ENCODE results near the gene SLC7A8. TPM values are rescaled to one million over a fixed set of nuclear protein-coding genes. Genes with fewer than 3 reads are reported as not detected.

Gene SLC7A8
- total RNA-seq, 4 donors from 2014 or later: 15.9 to 152 (median 49.3) TPM

- TF ChIP-seq CTCF (IDR thresholded peaks at IDR 0.05) (no peak), POLR2A (IDR thresholded peaks at IDR 0.05) (no peak)
- intact Hi-C loops (cut with DNase I; ENCODE audit: low total_unique reads): no loop called here
Observed at GRCh38 chr14:23089498-23090253, 93.8 kb downstream of the SLC7A8 start.

GRCh38 chr14:23086565-23086964 lies 96.9 kb downstream of the SLC7A8 start:
- Histone ChIP-seq H3K9me3 (no peaks in the 10 kb centered on the region), H3K4me1 (no peaks in the 10 kb centered on the region), H3K36me3 (no peaks in the 10 kb centered on the region), H3K4me3 (no peak overlapping the region), H3K27me3 (no peaks in the 10 kb centered on the region), H3K27ac (no peak overlapping the region)
- no peak for DNase-seq
- TF ChIP-seq CTCF (IDR thresholded peaks at IDR 0.05) (no peak), POLR2A (IDR thresholded peaks at IDR 0.05) (no peak)
- intact Hi-C loops (cut with DNase I; ENCODE audit: low total_unique reads): no loop called here

More at GRCh38 chr14:23089498-23090253, 93.8 kb downstream of the SLC7A8 start:
- no peak for DNase-seq
- Histone ChIP-seq H3K36me3 (no peaks in the 10 kb centered on the region), H3K9me3 (no peaks in the 10 kb centered on the region), H3K27me3 (no peaks in the 10 kb centered on the region), H3K4me1 (no peaks in the 10 kb centered on the region), H3K4me3 (no peak overlapping the region), H3K27ac (no peak overlapping the region)

- H3K27me3 ChIP-seq: no peaks in the 10 kb centered on the region
- H3K36me3 ChIP-seq: no peaks in the 10 kb centered on the region
- no peaks in the 10 kb centered on the region for H3K9me3 ChIP-seq
- H3K27ac ChIP-seq: no peak overlapping the region
- intact Hi-C loops (cut with DNase I; ENCODE audit: low total_unique reads): no loop called here
- TF ChIP-seq POLR2A (IDR thresholded peaks at IDR 0.05) (no peak), CTCF (IDR thresholded peaks at IDR 0.05) (no peak)
- no peak for DNase-seq
- H3K4me1 ChIP-seq: no peaks in the 10 kb centered on the region
- H3K4me3 ChIP-seq: no peak overlapping the region
Observed at GRCh38 chr14:23085458-23085857, 98.0 kb downstream of the SLC7A8 start.

- no peak overlapping the region for H3K4me3 ChIP-seq
- TF ChIP-seq POLR2A (IDR thresholded peaks at IDR 0.05) (no peak), CTCF (IDR thresholded peaks at IDR 0.05) (no peak)
- H3K27me3 ChIP-seq: no peaks in the 10 kb centered on the region
- intact Hi-C loops (cut with DNase I; ENCODE audit: low total_unique reads): no loop called here
- H3K36me3 ChIP-seq: no peaks in the 10 kb centered on the region
- H3K9me3 ChIP-seq: no peaks in the 10 kb centered on the region
- no peak for DNase-seq
- H3K27ac ChIP-seq: peak overlapping the region; percentile 64 to 71
- H3K4me1 ChIP-seq: peaks cover 0 to 4% of the 10 kb centered on the region in 2 donors
Observed at GRCh38 chr14:23080474-23080873, 103.0 kb downstream of the SLC7A8 start.

GRCh38 chr14:23079716-23080115 lies 103.7 kb downstream of the SLC7A8 start:
- Histone ChIP-seq H3K27ac (peak overlapping the region; percentile 64 to 71), H3K4me3 (no peak overlapping the region), H3K4me1 (peaks cover 0 to 4% of the 10 kb centered on the region in 2 donors), H3K9me3 (no peaks in the 10 kb centered on the region), H3K36me3 (no peaks in the 10 kb centered on the region), H3K27me3 (no peaks in the 10 kb centered on the region)
- intact Hi-C loops (cut with DNase I; ENCODE audit: low total_unique reads): no loop called here
- TF ChIP-seq CTCF (IDR thresholded peaks at IDR 0.05) (no peak), POLR2A (IDR thresholded peaks at IDR 0.05) (no peak)
- DNase-seq: no peak
